Mammary epithelial cell (primary cell): ENCODE results near the gene TRIM66.

ENCODE experiments used
- EZH2 ChIP-seq: IDR thresholded peaks from 2 replicates; pipeline ENCODE4 v1.6.1; 2012; ENCODE audit warnings: low read length, inconsistent platforms, borderline replicate concordance
- TF ChIP-seq, protein P1 (sequence below), 2 donors: IDR thresholded peaks in 1 of 2; conservative IDR thresholded peaks in 1 of 2; 2 replicates each; pipeline ENCODE4 v1.5.1; 2011 to 2012; ENCODE audit warnings: inconsistent platforms in 2 of 2, low read length in 2 of 2, mild to moderate bottlenecking in 2 of 2, control low read depth in 1 of 2, low read depth in 1 of 2; ENCODE audit not compliant: insufficient read depth in 1 of 2; ENCODE audit errors: extremely low read depth in 1 of 2

DNA sequence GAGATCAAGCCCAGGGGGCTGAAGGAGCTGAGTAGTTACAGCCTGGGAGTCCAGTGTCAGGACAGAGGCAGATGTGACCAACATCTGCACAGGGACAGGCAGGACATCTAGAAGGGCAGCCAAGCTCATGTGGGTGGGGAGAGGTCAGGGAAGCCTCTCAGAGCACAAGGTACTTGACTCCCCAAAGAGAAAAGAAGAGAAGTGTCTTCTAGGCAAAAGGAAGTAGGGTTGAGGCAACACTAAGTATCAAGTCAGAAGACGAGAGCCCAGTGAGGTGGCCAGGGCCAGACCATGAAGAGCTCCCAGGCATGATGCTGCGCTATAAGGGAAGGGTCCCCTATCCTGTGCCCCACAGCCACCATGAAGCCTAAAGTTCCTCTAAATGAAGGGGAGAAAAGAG lies 21.7 kb upstream of the TRIM66 start:
- TF ChIP-seq, protein P1, sequence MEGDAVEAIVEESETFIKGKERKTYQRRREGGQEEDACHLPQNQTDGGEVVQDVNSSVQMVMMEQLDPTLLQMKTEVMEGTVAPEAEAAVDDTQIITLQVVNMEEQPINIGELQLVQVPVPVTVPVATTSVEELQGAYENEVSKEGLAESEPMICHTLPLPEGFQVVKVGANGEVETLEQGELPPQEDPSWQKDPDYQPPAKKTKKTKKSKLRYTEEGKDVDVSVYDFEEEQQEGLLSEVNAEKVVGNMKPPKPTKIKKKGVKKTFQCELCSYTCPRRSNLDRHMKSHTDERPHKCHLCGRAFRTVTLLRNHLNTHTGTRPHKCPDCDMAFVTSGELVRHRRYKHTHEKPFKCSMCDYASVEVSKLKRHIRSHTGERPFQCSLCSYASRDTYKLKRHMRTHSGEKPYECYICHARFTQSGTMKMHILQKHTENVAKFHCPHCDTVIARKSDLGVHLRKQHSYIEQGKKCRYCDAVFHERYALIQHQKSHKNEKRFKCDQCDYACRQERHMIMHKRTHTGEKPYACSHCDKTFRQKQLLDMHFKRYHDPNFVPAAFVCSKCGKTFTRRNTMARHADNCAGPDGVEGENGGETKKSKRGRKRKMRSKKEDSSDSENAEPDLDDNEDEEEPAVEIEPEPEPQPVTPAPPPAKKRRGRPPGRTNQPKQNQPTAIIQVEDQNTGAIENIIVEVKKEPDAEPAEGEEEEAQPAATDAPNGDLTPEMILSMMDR (conservative IDR thresholded peaks at IDR 0.05 in 1 of 2, IDR thresholded peaks at IDR 0.05 in 1 of 2; ENCODE audit: extremely low read depth in 1 of 2, insufficient read depth in 1 of 2, low read depth in 1 of 2, low read length in 2 of 2) = no peak
- no peak for TF ChIP-seq EZH2
